Activated CD8-positive, alpha-beta memory T cell treated with anti-CD3 and anti-CD28 coated beads for 48 hours (primary cell): ENCODE measurements around the gene TMEM81.

Experiments used
- DNase-seq, 3 experiments: peaks; one replicate each; pipeline ENCODE4 v3.0.0-alpha.2; 2020; ENCODE audit warnings: low read depth in 2 of 3, low spot score in 2 of 3

The TMEM81 gene

GRCh38 chr1:205077158-205077933 is 6.9 kb downstream of the TMEM81 start:
- no peak for DNase-seq

DNA sequence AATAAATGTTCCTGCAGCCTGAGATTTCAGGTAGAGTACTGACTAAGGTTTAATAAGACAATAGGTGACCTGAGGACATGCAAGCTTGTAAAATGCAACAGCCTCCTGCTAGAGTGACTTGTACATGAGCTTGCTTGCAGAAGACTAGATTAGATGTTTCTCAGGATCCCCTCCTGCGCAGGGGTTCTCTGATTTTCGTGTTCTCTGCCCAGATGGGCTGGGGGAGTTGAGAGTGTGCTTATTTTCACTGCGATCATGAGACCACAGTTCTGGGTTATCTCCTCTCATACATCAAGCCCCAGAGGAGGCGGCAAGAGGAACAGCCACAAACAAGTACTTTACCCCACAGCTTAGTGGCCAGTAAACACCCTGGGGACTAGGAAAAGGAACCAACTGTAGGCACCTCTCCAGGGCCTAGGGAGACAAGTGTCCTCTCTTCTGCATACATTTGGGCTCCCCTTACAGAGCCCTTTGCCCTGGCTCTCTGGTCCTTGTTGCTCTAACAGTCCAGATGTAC is 8.0 kb downstream of the TMEM81 start:
- DNase-seq, result no peak

- DNase-seq, result no peak
Observed at GRCh38 chr1:205075642-205076155, 8.6 kb downstream of the TMEM81 start.

- DNase-seq, result no peak
Observed at GRCh38 chr1:205074513-205074912, 9.7 kb downstream of the TMEM81 start.

DNA sequence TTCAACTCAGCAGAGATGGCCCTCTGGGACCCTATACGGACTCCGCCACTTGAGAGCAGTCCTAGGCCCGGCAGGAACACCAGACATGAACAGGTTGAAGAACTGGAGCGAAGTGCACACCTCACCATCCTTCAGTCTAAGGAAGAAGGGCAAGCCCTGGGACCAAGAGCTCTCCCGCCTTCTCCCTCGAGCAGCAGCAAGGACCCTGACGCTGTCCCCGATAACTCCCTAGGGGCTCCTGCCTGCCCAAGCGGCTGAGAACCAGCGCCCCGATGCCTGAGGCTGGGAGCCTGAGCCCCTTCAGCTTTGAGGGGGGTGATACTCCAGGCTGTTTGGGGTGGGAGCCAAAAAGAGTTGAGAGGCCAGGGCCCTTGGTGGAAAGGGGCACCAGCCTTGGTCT is 10.2 kb downstream of the TMEM81 start:
- DNase-seq, result no peak

DNA sequence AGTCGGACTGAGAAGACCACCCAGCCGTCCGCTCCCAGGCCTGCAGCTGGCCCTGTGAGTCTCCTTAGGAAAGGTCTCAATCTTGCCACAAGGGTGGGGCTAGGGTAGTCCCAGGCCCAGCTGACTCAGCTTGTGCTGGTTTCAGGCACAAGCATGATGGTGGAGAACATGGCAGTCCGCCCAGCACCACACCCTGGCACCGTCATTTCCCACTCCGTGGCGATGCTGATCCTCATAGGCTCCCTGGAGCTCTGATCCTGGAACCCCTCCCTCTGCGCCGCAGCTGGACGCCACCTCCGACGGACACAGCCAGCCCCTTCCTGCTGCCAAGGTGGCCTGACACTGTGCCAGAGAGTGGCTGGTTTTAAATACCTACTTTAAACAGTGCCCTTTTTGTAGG is 10.7 kb downstream of the TMEM81 start:
- no peak for DNase-seq

GRCh38 chr1:205072881-205073280 is 11.4 kb downstream of the TMEM81 start:
- DNase-seq, result no peak

DNA sequence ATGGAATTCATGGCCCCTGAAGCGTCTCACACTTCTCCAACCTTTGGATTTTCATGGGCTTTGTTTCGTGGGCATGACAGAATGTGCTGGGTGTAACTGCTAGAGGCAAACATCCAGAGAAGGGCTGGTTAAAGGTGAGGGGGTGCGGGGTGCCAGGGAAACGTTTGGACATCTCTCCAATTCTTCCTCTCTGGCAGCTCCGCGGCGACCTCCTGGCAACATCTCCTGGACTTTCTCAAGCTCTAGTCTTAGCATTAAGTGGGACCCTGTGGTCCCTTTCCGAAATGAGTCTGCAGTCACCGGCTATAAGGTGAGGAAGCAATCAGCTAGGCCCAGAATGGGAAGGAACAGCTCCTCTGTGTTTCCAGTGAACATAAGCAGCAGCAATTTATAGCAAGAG is 12.0 kb downstream of the TMEM81 start:
- no peak for DNase-seq

DNA sequence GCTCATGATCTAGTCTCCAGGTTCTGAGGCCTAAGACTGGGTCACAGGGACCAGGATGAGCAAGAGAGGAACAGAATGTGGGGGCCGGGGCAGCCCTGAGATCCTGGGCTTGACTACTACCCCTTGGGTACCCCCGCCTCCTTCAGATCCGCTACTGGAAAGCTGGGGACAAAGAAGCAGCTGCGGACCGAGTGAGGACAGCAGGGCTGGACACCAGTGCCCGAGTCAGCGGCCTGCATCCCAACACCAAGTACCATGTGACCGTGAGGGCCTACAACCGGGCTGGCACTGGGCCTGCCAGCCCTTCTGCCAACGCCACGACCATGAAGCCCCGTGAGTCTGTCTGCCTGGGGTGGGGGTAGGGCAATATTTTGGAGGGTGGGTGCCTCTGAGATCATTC is 12.5 kb downstream of the TMEM81 start:
- no peak for DNase-seq

DNA sequence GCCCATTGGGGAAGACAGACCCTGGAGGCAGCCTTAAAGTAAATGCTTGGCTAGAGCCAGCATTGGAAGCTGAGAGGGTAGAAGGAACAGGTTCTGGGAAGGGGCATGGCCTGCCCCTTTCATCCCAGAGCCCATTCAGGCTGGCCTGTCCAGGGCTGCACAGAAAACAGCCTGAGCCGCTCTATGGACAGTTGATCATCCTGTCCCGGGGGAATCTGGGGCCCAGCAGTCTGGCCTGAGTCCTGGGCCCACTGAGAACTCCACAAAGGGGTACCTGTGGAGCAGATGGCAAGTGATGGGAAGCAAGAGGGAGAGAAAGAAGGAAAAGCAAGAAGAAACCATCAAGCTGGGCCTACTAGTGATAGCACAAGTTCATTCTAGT is 13.2 kb downstream of the TMEM81 start:
- DNase-seq, result no peak

DNA sequence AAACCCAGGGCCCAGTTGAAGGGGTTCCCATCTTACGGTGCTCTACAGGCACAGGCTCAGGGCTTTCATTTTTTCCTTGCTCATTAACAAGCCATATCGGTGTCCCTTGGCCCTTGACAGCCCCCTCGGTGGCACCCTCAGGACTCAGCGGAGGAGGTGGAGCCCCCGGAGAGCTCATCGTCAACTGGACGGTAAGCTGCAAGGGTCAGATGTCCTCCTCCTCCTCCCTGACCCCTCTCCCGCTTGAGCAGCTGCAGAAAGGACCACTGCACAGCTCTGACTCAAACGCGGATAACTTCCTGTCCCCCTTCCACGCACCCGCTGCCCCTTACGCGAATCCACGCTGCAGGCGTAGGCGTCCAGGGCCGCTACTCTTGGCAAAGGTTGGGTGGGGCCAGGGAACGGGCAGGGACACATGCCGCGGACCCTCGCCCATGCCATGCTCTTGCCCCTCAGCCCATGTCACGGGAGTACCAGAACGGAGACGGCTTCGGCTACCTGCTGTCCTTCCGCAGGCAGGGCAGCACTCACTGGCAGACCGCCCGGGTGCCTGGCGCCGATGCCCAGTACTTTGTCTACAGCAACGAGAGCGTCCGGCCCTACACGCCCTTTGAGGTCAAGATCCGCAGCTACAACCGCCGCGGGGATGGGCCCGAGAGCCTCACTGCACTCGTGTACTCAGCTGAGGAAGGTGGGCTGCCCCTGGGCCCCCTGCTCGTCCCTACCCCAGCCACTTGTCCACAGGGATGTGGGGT is 14.7 kb downstream of the TMEM81 start:
- DNase-seq, result no peak

DNA sequence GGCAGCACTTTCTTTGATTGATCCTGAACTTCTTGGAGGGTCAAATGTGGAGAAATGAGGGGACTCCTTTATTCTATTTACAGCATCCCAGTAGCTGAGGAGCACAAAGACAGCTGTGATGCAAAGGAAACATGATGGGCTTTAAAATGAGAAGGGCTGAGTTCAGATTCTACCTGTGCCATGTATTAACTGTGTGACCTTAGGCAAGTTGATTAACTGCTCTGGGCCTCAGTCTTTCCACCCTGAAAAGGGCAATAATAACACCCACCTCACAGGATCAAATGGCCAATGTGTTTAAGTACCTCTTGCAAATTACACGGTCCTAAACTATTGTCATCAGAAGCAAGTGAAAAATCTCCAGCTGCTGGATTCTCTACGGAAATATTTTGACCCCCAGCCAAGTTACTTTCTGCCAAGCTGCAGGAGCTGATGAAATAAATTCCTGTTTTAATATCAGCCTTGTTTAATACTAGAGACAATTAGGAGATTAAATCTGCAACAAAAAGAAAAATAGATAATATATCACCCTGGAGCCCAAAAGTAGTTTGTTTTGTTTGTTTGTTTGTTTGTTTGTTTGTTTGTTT is 15.7 kb downstream of the TMEM81 start:
- no peak for DNase-seq

- DNase-seq, result no peak
Observed at GRCh38 chr1:205068001-205068400, 16.3 kb downstream of the TMEM81 start.

DNA sequence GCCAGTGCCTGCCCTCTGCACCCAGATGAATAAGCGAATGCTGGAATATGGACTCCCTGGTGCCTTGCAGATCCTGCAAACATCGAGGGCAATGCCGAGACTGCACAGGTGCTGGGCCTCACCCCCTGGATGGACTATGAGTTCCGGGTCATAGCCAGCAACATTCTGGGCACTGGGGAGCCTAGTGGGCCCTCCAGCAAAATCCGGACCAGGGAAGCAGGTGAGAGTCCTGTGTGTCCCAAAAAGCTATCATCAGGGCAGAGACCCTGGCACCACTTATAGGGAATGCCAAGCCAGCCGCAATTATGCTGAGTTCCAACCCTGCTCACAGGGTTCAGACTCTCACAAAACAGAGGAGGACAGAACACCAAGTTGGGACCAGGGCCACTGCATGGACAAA is 17.2 kb downstream of the TMEM81 start:
- no peak for DNase-seq

- no peak for DNase-seq
Observed at GRCh38 chr1:205066141-205066818, 18.0 kb downstream of the TMEM81 start.

- DNase-seq, result no peak
Observed at GRCh38 chr1:205065666-205066065, 18.6 kb downstream of the TMEM81 start.

DNA sequence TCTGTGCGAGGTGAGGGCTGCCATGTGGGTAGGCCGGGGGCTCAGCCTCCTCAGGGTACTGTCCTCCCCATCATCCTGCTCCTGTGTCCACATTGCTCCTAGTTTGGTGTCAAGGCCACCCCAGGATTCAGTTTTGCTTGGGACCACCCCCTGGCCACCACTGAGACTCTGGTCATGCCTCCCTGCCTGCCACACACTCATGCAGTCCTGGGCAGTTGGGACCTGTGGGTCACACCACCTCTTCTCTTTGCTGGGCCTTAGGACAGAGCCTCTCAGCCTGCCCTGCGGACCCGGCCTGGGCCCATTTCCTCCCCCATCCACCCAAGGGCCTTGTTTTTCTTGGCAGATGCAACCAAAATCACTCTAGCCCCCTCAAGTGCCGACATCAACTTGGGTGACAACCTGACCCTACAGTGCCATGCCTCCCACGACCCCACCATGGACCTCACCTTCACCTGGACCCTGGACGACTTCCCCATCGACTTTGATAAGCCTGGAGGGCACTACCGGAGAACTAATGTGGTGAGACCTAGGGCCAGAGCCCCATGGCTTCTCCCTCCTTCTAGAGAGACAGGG is 19.4 kb downstream of the TMEM81 start:
- DNase-seq, result no peak

DNA sequence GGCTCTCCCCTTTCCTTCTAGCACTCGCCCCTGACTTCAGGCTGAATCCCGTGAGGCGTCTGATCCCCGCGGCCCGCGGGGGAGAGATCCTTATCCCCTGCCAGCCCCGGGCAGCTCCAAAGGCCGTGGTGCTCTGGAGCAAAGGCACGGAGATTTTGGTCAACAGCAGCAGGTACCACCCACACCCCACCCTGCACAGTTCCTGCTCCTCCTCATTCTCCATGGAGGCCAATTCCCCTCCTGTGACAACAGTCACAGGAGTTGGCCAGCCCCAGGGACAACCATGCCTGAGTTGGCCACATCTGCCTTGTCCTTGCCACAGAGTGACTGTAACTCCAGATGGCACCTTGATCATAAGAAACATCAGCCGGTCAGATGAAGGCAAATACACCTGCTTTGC is 20.0 kb downstream of the TMEM81 start:
- no peak for DNase-seq

- no peak for DNase-seq
Observed at GRCh38 chr1:205062895-205063294, 21.4 kb downstream of the TMEM81 start.

DNA sequence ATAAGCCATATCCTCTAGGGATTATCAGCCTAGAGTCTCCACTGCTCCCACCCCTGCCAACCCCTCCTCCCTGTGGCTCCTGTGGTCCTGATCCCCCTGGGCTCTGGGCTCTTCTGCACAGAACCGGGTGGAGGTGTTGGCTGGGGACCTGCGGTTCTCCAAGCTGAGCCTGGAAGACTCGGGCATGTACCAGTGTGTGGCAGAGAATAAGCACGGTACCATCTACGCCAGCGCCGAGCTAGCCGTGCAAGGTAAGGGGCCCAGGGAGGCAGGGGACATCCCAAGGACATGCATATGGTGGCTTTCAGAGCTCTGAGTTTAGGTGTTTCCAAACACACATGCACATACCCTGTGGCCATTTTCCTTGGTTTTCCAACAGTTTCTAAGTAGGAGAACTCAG is 21.9 kb downstream of the TMEM81 start:
- no peak for DNase-seq

- peak; percentile 27 to 56 (median 47) for DNase-seq
Observed at GRCh38 chr1:205061665-205062069, 22.6 kb downstream of the TMEM81 start.
